Vagina (tissue), 2 donors: ENCODE results near the gene CHRDL1.

Source experiments
- CTCF ChIP-seq, 3 experiments: fragments of 450-650 bp in 2 of 3; fragments of 200-600 bp in 1 of 3; sonication (generic) in 1 of 3; IDR thresholded peaks; one replicate each; pipeline ENCODE4 v1.5.1; 2017 to 2019; ENCODE audit warnings: antibody characterized with exemption in 3 of 3, mild to moderate bottlenecking in 2 of 3, moderate library complexity in 2 of 3
- POLR2AphosphoS5 ChIP-seq, 2 donors: sonication (generic); formaldehyde crosslinking; IDR thresholded peaks; one replicate each; pipeline ENCODE4 v1.9.0; 2017; ENCODE audit warnings: antibody characterized with exemption in 2 of 2, mild to moderate bottlenecking in 2 of 2, low read depth in 1 of 2; ENCODE audit not compliant: insufficient read depth in 1 of 2

GRCh38 chrX:110691446-110691845 lies 104.2 kb downstream of the CHRDL1 start:
- TF ChIP-seq CTCF (IDR thresholded peaks at IDR 0.05) = no peak
- TF ChIP-seq POLR2AphosphoS5 (IDR thresholded peaks at IDR 0.05; ENCODE audit: insufficient read depth in 1 of 2, low read depth in 1 of 2) = no peak
